GM15510 (cell line): Measurements from ENCODE around the gene OR1J1.

Experiments
- POLR2A ChIP-seq: IDR thresholded peaks from 3 replicates; pipeline ENCODE4 v1.6.1; 2011; ENCODE audit warnings: borderline replicate concordance; ENCODE audit not compliant: insufficient read length; ENCODE audit errors: extremely low read depth

OR1J1 gene

GRCh38 chr9:122477826-122478225 is at the start of gene OR1J1:
OR1J1 (minus strand) TSS chr9:122477926; CDS start chr9:122477926, 0 bp downstream.
- TF ChIP-seq POLR2A = no peak

- no peak for TF ChIP-seq POLR2A
These were observed 49.5 kb upstream of the OR1J1 start, which contains the start of gene OR1N1 for GRCh38 chr9:122527193-122527592. OR1N1 (minus strand) TSS chr9:122527293; CDS start chr9:122527293, 0 bp downstream.

- no peak for TF ChIP-seq POLR2A
These were observed 48.9 kb upstream of the OR1J1 start for GRCh38 chr9:122526602-122527001.

GRCh38 chr9:122519376-122519775 is 41.6 kb upstream of the OR1J1 start:
- no peak for TF ChIP-seq POLR2A

- no peak for TF ChIP-seq POLR2A
These were observed 41.1 kb upstream of the OR1J1 start, which contains the start of gene OR1J4 for GRCh38 chr9:122518841-122519240. OR1J4 (plus strand) TSS chr9:122519141; CDS start chr9:122519141, 0 bp downstream.

GRCh38 chr9:122518226-122518625 is 40.5 kb upstream of the OR1J1 start:
- TF ChIP-seq POLR2A = no peak

- TF ChIP-seq POLR2A = no peak
These were observed 32.8 kb upstream of the OR1J1 start, which contains the start of gene OR1J2 for GRCh38 chr9:122510502-122510901. OR1J2 (plus strand) TSS chr9:122510802; CDS start chr9:122510802, 0 bp downstream.

GRCh38 chr9:122506964-122507363 is 29.2 kb upstream of the OR1J1 start:
- no peak for TF ChIP-seq POLR2A

GRCh38 chr9:122498883-122499288 is 21.2 kb upstream of the OR1J1 start:
- TF ChIP-seq POLR2A = no peak

- no peak for TF ChIP-seq POLR2A
These were observed 1.3 kb upstream of the OR1J1 start for GRCh38 chr9:122479062-122479461.

GRCh38 chr9:122477346-122477745 is 380 bp downstream of the OR1J1 start:
- no peak for TF ChIP-seq POLR2A

GRCh38 chr9:122475717-122476116 is 2.0 kb downstream of the OR1J1 start:
- no peak for TF ChIP-seq POLR2A

GRCh38 chr9:122474561-122474960 is 3.2 kb downstream of the OR1J1 start:
- no peak for TF ChIP-seq POLR2A

GRCh38 chr9:122468735-122469134 is 9.0 kb downstream of the OR1J1 start:
- no peak for TF ChIP-seq POLR2A

GRCh38 chr9:122466456-122466855 is 11.3 kb downstream of the OR1J1 start:
- TF ChIP-seq POLR2A = no peak

GRCh38 chr9:122464633-122465567 is 12.8 kb downstream of the OR1J1 start:
- TF ChIP-seq POLR2A = no peak
